ENCODE results near the gene AGPAT2. TPM values are rescaled to one million over a fixed set of nuclear protein-coding genes. Genes with fewer than 3 reads are reported as not detected.
A peak's percentile ranks its signal among the peaks of the same experiment; 100 is the strongest.

AGPAT2 gene
- total and polyA plus RNA-seq, 2 experiments from 2014 or later, result 31.8 to 44.7 TPM

DNA sequence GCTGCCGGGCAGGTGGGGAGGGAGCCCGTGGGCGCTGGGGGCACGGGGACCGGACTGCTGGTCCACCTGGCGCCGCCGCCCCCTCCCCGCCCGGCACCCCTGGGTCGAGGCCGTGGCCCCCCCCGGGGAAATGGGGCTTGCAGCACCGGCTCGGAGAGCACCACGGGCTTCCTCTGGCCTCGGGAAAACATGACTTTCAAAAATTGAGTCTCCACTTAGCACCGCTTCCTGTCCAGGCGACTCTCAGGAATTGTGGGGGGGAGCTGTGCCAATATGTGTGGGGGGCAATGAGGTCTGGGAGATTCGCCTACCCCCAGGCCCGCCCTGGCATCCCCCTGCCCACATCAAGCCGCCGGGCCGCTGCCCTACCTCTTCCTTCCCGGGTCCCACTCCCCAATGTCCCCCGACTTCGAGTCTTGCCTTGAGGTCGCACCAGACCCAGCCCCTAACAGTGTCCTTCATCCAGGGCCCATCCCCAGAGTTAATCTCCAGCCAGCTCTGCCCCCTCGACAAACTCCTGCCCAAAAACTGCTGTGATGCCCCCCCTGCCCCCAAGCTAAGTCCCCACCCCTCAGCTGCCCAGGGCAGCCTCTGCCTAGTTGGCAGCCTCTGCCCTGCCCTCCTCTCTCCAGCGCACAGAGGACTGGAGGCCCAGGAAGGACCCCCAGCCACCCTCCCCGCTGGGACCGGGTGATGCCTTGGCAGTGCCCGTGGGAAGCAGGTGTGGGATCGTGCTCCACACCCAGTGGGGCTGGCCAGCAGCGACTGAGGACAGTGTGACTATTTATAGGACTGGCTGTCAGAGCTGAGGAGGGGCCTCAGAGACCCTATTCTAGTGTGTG is 20.7 kb downstream of the AGPAT2 start:
- no peaks in the 10 kb centered on the region for H3K27me3 ChIP-seq (ENCODE audit: insufficient read depth)
- peak; percentile 37 for DNase-seq (ENCODE audit: low spot score)
- H3K79me2 ChIP-seq (replicated peaks; ENCODE audit: insufficient read depth), result no peaks in the 10 kb centered on the region
- peak overlapping the region; percentile 53 for H3K4me3 ChIP-seq
- H3K9me2 ChIP-seq (ENCODE audit: insufficient read depth), result no peaks in the 10 kb centered on the region
- H3K36me3 ChIP-seq (ENCODE audit: insufficient read depth), result no peaks in the 10 kb centered on the region
- no peaks in the 10 kb centered on the region for H3K9me3 Mint-ChIP-seq
- H3K27me3 Mint-ChIP-seq (ENCODE audit: insufficient read depth, low read depth, poor library complexity), result no peaks in the 10 kb centered on the region
- no peaks in the 10 kb centered on the region for H4K20me1 ChIP-seq (replicated peaks; ENCODE audit: insufficient read depth)
- no peak overlapping the region for H3K27ac Mint-ChIP-seq
- no peak overlapping the region for H2AFZ ChIP-seq
- no peaks in the 10 kb centered on the region for H3F3A ChIP-seq (replicated peaks; ENCODE audit: low read depth)
- no peaks in the 10 kb centered on the region; the same call in 1 of the 2 replicates for H3K4me1 ChIP-seq (ENCODE audit: insufficient read depth)
- no peaks in the 10 kb centered on the region for H3K36me3 Mint-ChIP-seq (ENCODE audit: low read depth)
- TF ChIP-seq, protein P1, sequence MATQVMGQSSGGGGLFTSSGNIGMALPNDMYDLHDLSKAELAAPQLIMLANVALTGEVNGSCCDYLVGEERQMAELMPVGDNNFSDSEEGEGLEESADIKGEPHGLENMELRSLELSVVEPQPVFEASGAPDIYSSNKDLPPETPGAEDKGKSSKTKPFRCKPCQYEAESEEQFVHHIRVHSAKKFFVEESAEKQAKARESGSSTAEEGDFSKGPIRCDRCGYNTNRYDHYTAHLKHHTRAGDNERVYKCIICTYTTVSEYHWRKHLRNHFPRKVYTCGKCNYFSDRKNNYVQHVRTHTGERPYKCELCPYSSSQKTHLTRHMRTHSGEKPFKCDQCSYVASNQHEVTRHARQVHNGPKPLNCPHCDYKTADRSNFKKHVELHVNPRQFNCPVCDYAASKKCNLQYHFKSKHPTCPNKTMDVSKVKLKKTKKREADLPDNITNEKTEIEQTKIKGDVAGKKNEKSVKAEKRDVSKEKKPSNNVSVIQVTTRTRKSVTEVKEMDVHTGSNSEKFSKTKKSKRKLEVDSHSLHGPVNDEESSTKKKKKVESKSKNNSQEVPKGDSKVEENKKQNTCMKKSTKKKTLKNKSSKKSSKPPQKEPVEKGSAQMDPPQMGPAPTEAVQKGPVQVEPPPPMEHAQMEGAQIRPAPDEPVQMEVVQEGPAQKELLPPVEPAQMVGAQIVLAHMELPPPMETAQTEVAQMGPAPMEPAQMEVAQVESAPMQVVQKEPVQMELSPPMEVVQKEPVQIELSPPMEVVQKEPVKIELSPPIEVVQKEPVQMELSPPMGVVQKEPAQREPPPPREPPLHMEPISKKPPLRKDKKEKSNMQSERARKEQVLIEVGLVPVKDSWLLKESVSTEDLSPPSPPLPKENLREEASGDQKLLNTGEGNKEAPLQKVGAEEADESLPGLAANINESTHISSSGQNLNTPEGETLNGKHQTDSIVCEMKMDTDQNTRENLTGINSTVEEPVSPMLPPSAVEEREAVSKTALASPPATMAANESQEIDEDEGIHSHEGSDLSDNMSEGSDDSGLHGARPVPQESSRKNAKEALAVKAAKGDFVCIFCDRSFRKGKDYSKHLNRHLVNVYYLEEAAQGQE (IDR thresholded peaks at IDR 0.05; ENCODE audit: unreplicated experiment), result no peak
- TF ChIP-seq ZNF114 (CRISPR knock-in tag; IDR thresholded peaks at IDR 0.05) (no peak), NANOG (IDR thresholded peaks at IDR 0.05; ENCODE audit: borderline replicate concordance) (no peak), EZH2phosphoT487 (IDR thresholded peaks at IDR 0.05; ENCODE audit: unreplicated experiment) (no peak), ZNF331 (CRISPR knock-in tag; IDR thresholded peaks at IDR 0.05; ENCODE audit: low read depth) (no peak), STAT1 (IDR thresholded peaks at IDR 0.05; ENCODE audit: unreplicated experiment) (no peak)
- TF ChIP-seq, protein P2, sequence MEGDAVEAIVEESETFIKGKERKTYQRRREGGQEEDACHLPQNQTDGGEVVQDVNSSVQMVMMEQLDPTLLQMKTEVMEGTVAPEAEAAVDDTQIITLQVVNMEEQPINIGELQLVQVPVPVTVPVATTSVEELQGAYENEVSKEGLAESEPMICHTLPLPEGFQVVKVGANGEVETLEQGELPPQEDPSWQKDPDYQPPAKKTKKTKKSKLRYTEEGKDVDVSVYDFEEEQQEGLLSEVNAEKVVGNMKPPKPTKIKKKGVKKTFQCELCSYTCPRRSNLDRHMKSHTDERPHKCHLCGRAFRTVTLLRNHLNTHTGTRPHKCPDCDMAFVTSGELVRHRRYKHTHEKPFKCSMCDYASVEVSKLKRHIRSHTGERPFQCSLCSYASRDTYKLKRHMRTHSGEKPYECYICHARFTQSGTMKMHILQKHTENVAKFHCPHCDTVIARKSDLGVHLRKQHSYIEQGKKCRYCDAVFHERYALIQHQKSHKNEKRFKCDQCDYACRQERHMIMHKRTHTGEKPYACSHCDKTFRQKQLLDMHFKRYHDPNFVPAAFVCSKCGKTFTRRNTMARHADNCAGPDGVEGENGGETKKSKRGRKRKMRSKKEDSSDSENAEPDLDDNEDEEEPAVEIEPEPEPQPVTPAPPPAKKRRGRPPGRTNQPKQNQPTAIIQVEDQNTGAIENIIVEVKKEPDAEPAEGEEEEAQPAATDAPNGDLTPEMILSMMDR (conservative IDR thresholded peaks at IDR 0.05; ENCODE audit: low read depth in 2 of 2), result no peak
- no peaks in the 10 kb centered on the region for H3K4me1 Mint-ChIP-seq
- H3K4me3 Mint-ChIP-seq, result peak overlapping the region; percentile 69
- H3K27ac ChIP-seq (ENCODE audit: low read depth), result no peak overlapping the region
- peak overlapping the region; percentile 78 for H3K4me2 ChIP-seq
- no peak for ATAC-seq

DNA sequence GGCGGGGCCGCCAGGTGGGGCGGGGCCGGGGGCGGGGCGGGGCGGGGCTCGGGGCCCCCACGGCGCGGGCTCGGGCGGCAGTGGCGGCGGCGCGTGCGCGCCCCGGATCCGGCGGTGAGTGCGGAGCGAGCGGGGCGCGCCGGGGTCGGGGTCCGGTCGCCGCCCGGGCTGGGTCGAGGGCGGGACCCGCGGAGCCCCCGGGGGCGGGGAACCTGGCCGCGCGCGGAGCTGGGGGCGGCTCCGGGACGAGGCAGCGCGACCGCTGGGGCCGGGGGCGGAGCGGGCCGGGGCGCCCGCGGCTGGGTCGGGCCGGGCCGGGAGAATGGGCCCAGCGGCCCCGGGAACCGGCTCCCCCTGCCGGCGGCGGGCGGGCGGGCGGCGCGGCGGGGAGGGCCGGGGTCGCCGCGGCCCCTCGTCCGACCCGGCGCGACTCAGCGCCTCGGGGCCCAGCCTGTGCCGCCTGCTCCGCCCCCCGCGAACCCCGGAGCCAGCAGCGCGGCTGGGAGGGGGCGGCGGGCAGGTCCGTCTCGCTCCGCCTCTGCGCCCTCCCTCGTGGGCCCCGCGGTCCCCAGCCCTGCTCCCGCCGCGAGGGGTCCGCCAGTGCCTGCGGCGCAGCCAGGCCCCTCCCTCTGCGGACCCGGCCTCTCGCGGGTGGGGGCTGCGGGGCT is 21.4 kb downstream of the AGPAT2 start:
- ATAC-seq (peak; percentile 15; the same call in 2 of the 3 replicates), DNase-seq (ENCODE audit: low spot score) (peak; percentile 48)
- no peaks in the 10 kb centered on the region for H3K36me3 ChIP-seq (ENCODE audit: insufficient read depth)
- H3K27ac Mint-ChIP-seq, result no peak overlapping the region
- H2AFZ ChIP-seq, result no peak overlapping the region
- peak overlapping the region; percentile 78 for H3K4me2 ChIP-seq
- no peak overlapping the region for H3K4me3 Mint-ChIP-seq
- no peaks in the 10 kb centered on the region for H3K27me3 Mint-ChIP-seq (ENCODE audit: insufficient read depth, low read depth, poor library complexity)
- no peaks in the 10 kb centered on the region for H3K36me3 Mint-ChIP-seq (ENCODE audit: low read depth)
- no peaks in the 10 kb centered on the region for H3K4me1 Mint-ChIP-seq
- no peaks in the 10 kb centered on the region for H3K27me3 ChIP-seq (ENCODE audit: insufficient read depth)
- no peaks in the 10 kb centered on the region; the same call in 1 of the 2 replicates for H3K4me1 ChIP-seq (ENCODE audit: insufficient read depth)
- H3K9me2 ChIP-seq (ENCODE audit: insufficient read depth), result no peaks in the 10 kb centered on the region
- peak overlapping the region; percentile 53 for H3K4me3 ChIP-seq
- H4K20me1 ChIP-seq (replicated peaks; ENCODE audit: insufficient read depth), result no peaks in the 10 kb centered on the region
- no peaks in the 10 kb centered on the region for H3F3A ChIP-seq (replicated peaks; ENCODE audit: low read depth)
- no peaks in the 10 kb centered on the region for H3K79me2 ChIP-seq (replicated peaks; ENCODE audit: insufficient read depth)
- H3K9me3 Mint-ChIP-seq, result no peaks in the 10 kb centered on the region
- no peak overlapping the region for H3K27ac ChIP-seq (ENCODE audit: low read depth)
- TF ChIP-seq, protein P2 (conservative IDR thresholded peaks at IDR 0.05; ENCODE audit: low read depth in 2 of 2), result peak in 1 of 2 experiments; percentile 24; a peak in 2 of 4 replicates
